H7 (cell line): ENCODE measurements around the gene TTI1. TPM values are rescaled to one million over a fixed set of nuclear protein-coding genes. Genes with fewer than 3 reads are reported as not detected.

Source experiments
- DNase-seq: peaks from one replicate; pipeline ENCODE4 v3.0.0; 2012
- H3K27me3 ChIP-seq: 2 replicates; pipeline ENCODE4 v1.6.0; 2011; ENCODE audit warnings: mild to moderate bottlenecking, low read length; ENCODE audit not compliant: control insufficient read depth, insufficient read depth
- H3K36me3 ChIP-seq: replicated peaks from 2 replicates; pipeline ENCODE4 v1.5.1; 2011; ENCODE audit warnings: low read length; ENCODE audit not compliant: control insufficient read depth, insufficient read depth
- H3K4me3 ChIP-seq: 2 replicates; pipeline ENCODE4 v1.5.1; 2011; ENCODE audit warnings: low read depth, mild to moderate bottlenecking, control low read depth, low read length, moderate library complexity; ENCODE audit not compliant: insufficient read depth
- total RNA-seq: library from RNA; depleted of rRNA; stranded (reverse); fragments of >200 nt; shearing (Covaris generic); gene quantifications from 2 replicates; pipeline ENCODE4 v1.2.3, GENCODE V29; 2014

Gene TTI1
- total RNA-seq, 1 experiment from 2014 or later: 52.9 TPM

- Histone ChIP-seq H3K27me3 (no peaks in the 10 kb centered on the region), H3K36me3 (peaks cover 33% of the 10 kb centered on the region), H3K4me3 (no peak overlapping the region)
- no peak for DNase-seq
Measured at GRCh38 chr20:38062890-38063289, 29.6 kb upstream of the TTI1 start.

GRCh38 chr20:38061109-38061508 is 27.9 kb upstream of the TTI1 start:
- Histone ChIP-seq H3K36me3 (peaks cover 28% of the 10 kb centered on the region), H3K27me3 (no peaks in the 10 kb centered on the region), H3K4me3 (no peak overlapping the region)
- DNase-seq: no peak

- no peak for DNase-seq
- Histone ChIP-seq H3K27me3 (no peaks in the 10 kb centered on the region), H3K36me3 (peaks cover 28% of the 10 kb centered on the region), H3K4me3 (no peak overlapping the region)
Measured at GRCh38 chr20:38060536-38060935, 27.3 kb upstream of the TTI1 start.

GRCh38 chr20:38059832-38060231 is 26.6 kb upstream of the TTI1 start:
- no peak overlapping the region for H3K4me3 ChIP-seq
- H3K27me3 ChIP-seq: no peaks in the 10 kb centered on the region
- DNase-seq: no peak
- H3K36me3 ChIP-seq: peaks cover 28% of the 10 kb centered on the region

GRCh38 chr20:38057351-38057972 is 24.2 kb upstream of the TTI1 start:
- no peak overlapping the region for H3K4me3 ChIP-seq
- H3K27me3 ChIP-seq: no peaks in the 10 kb centered on the region
- peaks cover 23% of the 10 kb centered on the region for H3K36me3 ChIP-seq
- DNase-seq: peak; percentile 84

GRCh38 chr20:38055848-38056247 is 22.6 kb upstream of the TTI1 start:
- Histone ChIP-seq H3K36me3 (peaks cover 19% of the 10 kb centered on the region), H3K4me3 (no peak overlapping the region), H3K27me3 (no peaks in the 10 kb centered on the region)
- no peak for DNase-seq

GRCh38 chr20:38055294-38055693 is 22.0 kb upstream of the TTI1 start:
- Histone ChIP-seq H3K4me3 (no peak overlapping the region), H3K36me3 (peaks cover 15% of the 10 kb centered on the region), H3K27me3 (no peaks in the 10 kb centered on the region)
- DNase-seq: no peak

- Histone ChIP-seq H3K4me3 (no peak overlapping the region), H3K27me3 (no peaks in the 10 kb centered on the region), H3K36me3 (peaks cover 13% of the 10 kb centered on the region)
- no peak for DNase-seq
Measured at GRCh38 chr20:38054647-38055046, 21.4 kb upstream of the TTI1 start.

GRCh38 chr20:38052870-38053269 is 19.6 kb upstream of the TTI1 start:
- no peak for DNase-seq
- no peak overlapping the region for H3K4me3 ChIP-seq
- H3K36me3 ChIP-seq: peaks cover 5% of the 10 kb centered on the region

GRCh38 chr20:38050686-38051085 is 17.4 kb upstream of the TTI1 start:
- Histone ChIP-seq H3K36me3 (peaks cover 4% of the 10 kb centered on the region), H3K4me3 (no peak overlapping the region), H3K27me3 (no peaks in the 10 kb centered on the region)
- no peak for DNase-seq

More at GRCh38 chr20:38052870-38053269, 19.6 kb upstream of the TTI1 start:
- no peaks in the 10 kb centered on the region for H3K27me3 ChIP-seq

- DNase-seq: no peak
- Histone ChIP-seq H3K4me3 (no peak overlapping the region), H3K27me3 (no peaks in the 10 kb centered on the region), H3K36me3 (peaks cover 4% of the 10 kb centered on the region)
Measured at GRCh38 chr20:38049800-38050199, 16.5 kb upstream of the TTI1 start.

- Histone ChIP-seq H3K27me3 (no peaks in the 10 kb centered on the region), H3K36me3 (peaks cover 8% of the 10 kb centered on the region), H3K4me3 (no peak overlapping the region)
- peak; percentile 39 for DNase-seq
Measured at GRCh38 chr20:38046572-38046971, 13.3 kb upstream of the TTI1 start.

- Histone ChIP-seq H3K4me3 (no peak overlapping the region), H3K27me3 (no peaks in the 10 kb centered on the region), H3K36me3 (peaks cover 9% of the 10 kb centered on the region)
- DNase-seq: no peak
Measured at GRCh38 chr20:38044685-38045084, 11.4 kb upstream of the TTI1 start.

GRCh38 chr20:38043512-38044300 is 10.4 kb upstream of the TTI1 start:
- H3K4me3 ChIP-seq: no peak overlapping the region
- DNase-seq: no peak
- peaks cover 8% of the 10 kb centered on the region for H3K36me3 ChIP-seq
- no peaks in the 10 kb centered on the region for H3K27me3 ChIP-seq

- no peak for DNase-seq
- H3K36me3 ChIP-seq: peaks cover 9% of the 10 kb centered on the region
- no peaks in the 10 kb centered on the region for H3K27me3 ChIP-seq
- no peak overlapping the region for H3K4me3 ChIP-seq
Measured at GRCh38 chr20:38040276-38040675, 7.0 kb upstream of the TTI1 start.
